Lung microvascular endothelial cell (primary cell): ENCODE results near the gene MRGPRX2. TPM values are rescaled to one million over a fixed set of nuclear protein-coding genes. Genes with fewer than 3 reads are reported as not detected.

ENCODE experiments used
- DNase-seq, 2 donors: peaks; one replicate each; pipeline versions ENCODE4 v3.0.0 to v3.0.0-alpha.2; 2010; ENCODE audit warnings: low read depth in 2 of 2
- total RNA-seq: library from RNA; depleted of rRNA; stranded (reverse); fragments of >200 nt; gene quantifications from 2 replicates; pipeline ENCODE4 v1.2.1, GENCODE V29; 2014

MRGPRX2 gene
- total RNA-seq = not detected in 2 replicates

DNA sequence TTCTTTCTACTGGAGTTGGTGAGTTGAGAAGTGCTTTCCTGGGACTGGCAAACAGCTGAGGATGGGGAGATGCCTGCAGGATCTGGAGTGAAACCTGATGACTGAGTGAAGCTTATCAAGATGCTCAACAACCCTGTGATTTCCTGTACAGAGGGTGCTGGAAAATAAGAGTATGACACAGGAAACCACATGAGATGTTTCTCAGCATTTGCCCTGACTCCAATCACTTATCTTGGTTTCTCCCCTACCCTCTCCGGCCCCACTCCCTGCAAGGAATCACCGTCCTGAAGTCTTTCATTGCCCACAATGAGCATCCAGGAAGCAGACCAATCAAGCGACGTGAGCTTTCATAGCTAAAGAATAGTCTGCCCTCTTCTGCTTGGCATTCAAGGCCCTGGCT, at the start of gene MRGPRX2:
TSS of gene MRGPRX2 (minus strand) at position 89 of the 400 bp plus-strand sequence. CDS start 4,315 bp downstream, outside the sequence.
- DNase-seq = peak in 1 of 2 donors; percentile 20

DNA sequence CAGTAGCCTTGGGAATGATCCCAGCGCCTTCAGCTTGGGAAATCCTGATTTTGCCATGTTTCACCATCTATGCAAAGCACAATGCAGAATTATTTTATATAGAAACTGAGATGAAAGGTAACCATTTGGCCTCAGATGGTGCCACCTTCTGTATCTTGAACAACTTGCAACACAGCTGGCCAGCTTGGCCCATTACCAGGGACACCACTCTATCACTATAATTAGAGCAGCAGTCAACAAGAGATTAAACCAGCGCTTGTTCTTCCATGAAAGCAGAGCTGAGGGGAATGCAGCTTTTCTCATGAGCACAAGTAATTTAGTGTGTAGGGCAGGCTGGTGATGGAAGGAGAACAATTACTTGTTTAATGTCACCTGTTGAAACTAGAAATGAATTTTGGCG, 49.8 kb upstream of the MRGPRX2 start:
- peak; percentile 33 to 39 for DNase-seq

DNA sequence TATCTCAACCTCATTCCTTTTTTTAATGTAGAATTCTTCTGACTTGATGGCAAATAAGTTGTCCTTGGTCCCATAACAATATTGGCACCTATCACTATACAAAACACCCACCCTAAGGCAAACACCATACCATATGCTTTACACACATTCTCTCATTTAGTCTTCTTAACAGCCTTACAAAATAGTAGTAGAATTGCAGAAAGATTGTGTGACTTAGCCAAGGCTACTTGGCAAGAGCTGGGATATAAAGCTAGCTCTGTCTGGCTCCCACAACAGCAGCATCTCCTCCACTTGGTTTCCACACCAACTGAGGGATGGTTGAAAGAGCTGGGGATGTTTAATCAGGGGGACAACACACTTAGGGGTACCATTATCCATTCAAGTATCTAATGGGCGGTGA, 46.6 kb upstream of the MRGPRX2 start:
- no peak for DNase-seq

DNA sequence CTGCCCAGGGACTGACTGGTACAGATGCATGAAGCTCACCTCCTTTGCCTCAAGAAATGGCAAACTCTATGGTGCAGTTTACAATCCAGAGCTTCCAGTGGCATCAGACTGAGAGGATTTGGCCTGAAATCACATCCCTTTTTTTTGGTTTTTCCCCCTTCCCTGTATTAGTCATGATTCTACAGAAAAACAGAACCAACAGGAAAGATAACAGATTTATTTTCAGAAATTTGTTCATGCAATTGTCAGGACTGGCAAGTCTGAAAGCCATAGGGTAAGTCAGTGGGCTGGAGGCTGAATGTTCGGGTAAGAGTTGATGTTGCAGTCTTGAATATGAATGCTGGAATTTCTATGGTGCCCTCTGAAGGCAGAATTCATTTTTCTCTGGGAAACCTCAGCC, 44.5 kb upstream of the MRGPRX2 start:
- no peak for DNase-seq

DNA sequence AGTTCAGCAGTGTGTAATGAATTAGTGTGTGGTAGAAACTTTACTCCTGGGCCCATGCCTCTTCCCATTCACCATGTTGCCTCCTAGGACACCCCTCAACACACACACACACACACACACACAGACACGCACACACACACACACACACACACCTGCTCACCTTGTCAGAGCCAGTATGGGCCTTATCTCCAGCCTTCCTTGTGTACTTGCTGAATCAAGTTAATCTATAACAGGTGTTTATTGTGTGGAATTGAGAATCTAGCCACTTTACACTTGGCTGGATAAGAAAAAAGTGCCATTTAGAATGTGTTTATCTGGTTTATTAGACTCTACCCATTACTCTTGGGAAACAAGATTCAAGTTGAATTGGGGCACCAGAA, 42.0 kb upstream of the MRGPRX2 start:
- DNase-seq = no peak

DNA sequence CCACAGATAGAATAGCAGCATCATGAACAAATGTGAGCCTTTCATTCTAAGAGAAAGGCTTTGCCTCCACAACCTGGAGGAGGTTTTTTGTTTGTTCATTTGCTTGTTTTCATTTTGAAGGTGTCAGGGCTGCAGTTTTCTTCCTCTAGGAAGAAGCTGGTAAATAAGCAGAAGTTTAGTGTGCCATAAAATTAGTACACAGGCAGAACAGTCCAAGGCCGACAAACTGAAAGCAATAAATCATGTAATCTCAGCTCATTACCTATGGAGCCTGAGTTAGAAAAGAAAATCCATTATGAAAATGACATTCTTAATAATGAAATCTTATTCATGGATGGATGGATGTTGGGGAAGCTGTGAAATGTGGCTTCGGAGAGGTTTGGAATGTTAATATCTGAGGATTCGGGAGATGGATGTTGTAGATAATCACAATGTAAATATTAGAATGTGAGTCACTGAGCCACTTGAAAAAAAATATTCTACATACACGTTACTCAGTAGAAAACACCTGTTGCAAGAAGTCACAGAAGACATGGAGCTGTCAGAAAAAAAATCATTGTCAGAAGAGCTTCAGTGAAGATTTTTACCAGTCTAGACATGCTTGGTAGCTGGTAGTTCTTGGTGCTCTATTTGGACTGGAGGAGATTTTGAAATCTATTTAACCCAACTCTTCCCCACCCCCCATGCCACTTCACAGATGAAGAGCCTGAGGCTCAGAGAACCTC, 41.4 kb upstream of the MRGPRX2 start:
- DNase-seq = no peak

DNA sequence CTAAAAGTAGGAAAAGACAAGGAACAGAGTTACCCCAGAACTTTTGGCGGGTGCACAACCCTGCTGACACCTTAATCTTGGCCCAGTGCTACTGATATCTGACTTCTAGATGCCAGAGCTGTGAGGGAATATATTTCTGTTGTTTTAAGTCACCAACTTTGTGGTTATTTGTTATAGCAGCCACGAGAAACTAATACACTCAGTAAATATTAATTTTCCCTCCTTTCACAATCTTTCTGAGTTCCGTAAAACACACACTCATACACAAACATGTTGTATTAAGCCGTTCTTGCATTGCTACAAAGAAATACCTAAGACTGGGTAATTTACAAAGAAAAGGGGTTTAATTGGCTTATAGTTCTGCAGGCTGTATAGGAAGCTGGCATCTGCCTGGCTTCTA, 40.4 kb upstream of the MRGPRX2 start:
- no peak for DNase-seq

DNA sequence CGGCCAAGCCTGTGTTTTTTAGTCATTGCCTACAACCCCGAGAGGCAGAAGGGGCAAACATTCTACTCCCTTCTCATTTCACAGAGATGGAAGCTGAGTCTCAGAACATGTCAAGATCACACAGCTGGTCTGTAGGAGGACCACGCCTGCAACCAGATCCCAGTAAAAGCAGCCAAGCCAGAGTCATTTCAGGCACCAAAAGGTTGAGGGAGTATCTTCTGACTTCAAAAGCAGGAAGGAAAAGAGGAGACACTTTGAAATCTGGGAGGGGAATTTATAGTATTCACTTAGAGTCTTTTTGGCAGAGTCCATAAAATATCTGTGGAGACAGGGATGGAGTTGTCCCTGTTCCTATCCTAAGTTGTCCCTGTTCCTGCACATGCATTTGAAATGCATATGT, 38.6 kb upstream of the MRGPRX2 start:
- no peak for DNase-seq

DNA sequence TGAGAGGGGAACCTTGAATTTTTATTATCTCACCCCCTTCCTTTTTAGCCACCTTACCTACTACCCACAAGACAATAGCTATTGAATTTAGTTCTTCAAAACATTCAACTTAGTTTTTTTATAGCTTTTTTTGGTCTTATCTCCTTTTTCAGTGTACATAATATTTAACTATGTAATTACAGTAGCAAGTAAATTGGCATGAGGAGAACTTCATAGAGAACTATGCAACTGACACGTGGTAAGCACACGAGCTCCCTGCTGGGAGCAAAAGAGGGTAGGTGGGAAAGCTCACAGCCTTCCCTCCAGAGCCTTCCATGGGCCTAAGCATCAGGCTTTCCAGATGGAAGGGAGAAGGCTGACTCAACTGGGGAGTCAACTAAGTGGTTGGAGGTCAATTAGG, 34.3 kb upstream of the MRGPRX2 start:
- no peak for DNase-seq

DNA sequence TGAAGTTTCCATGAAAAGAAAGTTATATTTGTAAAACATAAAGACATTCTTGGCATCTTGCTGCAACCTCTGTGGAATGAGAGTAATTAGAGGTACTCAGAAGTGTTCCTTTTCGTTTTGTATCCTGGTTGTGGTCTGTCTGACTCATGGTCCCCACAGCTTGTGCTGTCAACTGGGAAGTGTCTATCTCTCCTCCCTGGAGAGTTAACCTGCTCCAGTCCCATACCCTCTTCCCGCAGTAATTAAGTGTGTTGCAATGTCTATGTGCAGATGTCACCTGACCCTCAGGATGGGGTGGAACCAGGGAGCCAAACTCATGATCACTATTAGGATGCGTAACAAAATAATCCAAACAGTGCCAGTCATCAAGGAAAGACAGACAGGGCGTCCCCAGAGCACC, 33.5 kb upstream of the MRGPRX2 start:
- DNase-seq = peak in 1 of 2 donors; percentile 52

DNA sequence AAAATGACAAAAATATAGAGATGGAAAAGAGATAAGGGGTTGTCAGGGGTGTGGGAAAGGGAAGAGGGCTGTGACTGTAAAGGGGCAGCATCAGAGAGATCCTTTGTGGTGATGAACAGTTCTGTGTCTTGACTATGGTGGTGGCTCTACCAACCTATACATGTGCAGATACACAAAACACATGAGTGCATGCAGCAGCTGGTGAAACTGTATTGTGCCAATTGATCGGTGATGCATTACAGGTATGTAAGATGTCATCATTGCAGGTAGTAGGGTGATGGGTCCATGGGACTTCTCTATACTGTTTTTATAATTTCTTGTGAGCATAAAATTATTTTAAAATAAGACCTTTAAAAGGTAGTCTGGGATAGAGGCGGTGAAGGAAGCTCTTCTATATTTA, 32.3 kb upstream of the MRGPRX2 start:
- no peak for DNase-seq

DNA sequence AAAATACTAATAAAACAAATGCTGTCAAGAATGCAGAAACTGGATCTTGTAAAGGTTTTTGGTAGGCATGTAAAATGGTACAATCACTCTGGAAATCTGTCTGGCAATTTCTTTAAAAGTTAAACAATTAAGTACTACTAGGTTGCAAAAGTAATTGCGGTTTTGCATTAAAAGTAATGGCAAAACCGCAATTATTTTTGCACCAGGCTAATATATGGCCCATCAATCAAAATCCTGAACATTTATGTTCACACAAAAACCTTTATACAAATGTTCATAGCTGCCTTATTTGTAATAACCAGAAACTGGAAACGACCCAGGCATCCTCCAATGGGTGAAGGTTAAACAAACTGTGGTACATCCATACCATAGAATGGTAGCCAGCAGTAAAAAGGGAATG, 31.8 kb upstream of the MRGPRX2 start:
- no peak for DNase-seq

DNA sequence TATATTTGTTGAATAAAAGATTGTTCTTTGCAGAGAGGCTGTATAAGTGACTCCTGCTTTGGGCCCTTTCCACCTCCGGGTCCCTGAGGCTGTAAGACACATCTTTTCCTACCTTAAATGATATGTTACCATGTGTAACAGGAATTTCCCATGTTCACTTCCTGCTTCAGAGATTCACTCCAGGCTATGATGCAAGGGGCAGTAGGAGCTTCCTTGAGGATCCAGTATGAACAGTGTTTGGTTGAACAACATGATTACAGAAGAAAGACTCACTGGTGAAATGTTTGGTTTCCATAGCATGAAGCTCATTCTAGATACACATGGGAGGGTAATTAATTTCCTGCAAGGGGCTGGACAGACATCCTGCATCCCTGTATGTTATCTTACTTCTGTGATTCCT, 30.8 kb upstream of the MRGPRX2 start:
- peak in 1 of 2 donors; percentile 69 for DNase-seq

DNA sequence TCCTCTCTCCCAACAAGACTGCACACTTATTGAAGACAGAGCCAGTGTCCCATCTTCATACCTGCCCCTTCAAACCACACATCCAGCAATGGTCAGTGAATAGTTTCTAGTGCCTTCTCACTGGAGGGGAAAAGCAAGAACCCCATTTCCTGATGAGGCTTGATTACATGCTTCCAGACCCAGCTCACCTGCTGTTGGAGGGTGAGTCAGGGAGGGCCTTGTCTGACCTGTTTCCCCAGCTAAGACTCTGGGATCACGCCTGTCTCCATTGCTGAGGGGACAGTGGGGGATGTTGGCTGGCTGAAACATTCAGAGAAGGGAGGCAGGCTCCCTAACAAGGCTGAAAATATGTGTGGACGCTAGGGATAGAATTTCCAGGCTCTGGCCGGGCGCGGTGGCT, 28.9 kb upstream of the MRGPRX2 start:
- peak in 1 of 2 donors; percentile 30 for DNase-seq

DNA sequence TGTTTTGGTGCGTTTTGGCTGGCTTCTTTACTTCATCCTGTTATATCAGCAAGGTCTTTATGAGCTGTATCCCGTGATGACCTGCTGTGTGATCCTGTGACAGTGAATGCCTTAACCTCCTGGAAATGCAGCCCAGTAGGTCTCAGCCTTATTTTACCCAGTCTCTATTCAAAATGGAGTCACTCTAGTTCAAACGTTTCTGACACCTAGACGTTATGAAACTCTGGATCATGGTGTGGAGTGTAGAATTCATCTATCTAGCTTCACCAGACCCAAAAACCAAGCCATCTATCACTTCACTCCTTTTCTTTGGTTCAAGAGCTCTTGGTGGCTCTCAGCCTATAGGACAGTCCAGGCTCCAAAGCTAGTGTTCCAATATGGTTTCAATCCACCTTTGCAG, 28.3 kb upstream of the MRGPRX2 start:
- DNase-seq = no peak

DNA sequence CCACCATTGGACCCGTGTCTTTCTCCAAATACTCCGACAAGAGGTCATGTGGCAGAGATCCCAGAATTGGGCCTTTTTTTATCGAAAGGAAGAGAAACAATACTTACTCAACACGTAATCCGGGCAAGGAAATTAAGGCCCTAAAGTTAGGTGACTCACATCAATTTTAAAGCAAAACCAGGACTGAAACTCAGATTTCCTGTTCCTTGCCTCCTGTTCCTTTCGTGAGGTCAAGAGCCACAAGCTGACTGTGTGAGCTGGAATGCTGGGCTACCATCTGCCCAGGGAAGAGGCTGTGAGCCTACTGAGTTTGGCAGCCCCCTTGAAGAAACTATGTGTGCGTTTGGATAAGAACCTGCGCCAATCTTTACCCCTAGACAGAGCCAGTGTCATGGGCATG, 27.1 kb upstream of the MRGPRX2 start:
- DNase-seq = peak; percentile 49 to 97

DNA sequence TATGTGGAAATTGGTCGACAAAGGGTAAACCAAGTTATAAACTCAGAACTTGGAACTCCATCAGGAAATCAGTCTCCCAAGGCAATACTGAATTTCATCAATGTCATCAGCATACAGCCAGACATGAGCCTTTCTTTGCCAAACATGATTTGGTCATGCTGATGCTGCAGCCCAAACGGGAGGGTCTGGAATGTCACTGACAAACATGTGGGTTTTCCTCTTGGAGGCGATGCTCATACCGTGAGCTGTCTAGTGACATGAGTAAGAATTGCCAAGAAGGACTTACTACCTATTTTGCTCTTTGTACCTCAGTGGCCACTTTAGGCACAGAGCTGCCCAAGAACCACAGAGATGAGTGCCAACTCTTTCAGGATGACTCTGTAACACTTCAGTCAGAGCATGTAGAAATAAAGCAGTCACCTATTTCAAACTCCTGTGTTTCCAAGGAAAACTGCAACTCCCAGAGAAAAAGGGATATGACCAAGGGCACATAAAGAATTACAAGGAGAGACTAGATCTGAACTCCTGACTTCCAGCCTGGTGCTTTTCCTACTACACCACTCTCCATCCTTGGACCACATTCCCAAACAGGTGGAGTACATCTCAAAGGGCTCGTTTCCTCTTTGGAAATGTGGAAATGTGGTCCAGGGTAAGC, 24.3 kb upstream of the MRGPRX2 start:
- no peak for DNase-seq

DNA sequence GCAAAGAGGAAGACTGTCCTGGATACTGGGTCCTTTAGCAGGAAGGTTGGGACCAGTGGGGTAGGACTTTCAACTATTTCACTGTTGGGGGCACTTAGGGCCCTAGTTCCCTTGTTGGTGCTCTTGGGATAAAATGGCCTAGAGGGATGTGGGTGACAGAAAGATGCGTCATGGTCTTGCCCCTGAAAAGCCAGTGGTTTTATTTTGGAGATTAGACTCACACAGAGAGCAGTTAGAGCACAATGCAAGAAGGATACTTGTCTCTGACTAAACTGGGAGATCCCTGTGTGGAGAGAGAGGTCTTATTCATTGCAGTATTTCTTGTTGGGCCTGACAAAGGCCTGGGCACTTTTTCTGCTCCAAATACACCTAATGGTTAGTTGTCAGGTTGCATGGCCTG, 22.6 kb upstream of the MRGPRX2 start:
- DNase-seq = no peak

DNA sequence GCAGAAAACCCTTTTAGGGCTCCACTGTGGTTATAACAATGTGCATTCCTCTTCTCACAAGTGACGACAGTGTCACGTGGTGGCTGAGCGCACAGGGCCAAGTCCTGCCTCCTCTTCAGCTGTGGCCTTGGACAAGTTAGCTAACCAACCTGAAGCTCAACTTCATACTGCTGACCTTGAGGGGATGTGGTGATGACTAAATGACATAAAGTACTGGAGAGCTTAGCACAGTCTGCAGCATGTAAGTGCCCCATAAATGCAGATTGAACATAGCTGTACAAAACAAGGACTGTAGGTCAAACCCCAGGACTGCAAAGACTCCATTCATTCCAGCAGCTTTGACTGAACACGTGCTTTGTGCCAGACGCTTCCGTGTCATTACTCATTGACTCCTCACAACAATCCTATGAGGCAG, 20.1 kb upstream of the MRGPRX2 start:
- peak; percentile 86 to 97 for DNase-seq

DNA sequence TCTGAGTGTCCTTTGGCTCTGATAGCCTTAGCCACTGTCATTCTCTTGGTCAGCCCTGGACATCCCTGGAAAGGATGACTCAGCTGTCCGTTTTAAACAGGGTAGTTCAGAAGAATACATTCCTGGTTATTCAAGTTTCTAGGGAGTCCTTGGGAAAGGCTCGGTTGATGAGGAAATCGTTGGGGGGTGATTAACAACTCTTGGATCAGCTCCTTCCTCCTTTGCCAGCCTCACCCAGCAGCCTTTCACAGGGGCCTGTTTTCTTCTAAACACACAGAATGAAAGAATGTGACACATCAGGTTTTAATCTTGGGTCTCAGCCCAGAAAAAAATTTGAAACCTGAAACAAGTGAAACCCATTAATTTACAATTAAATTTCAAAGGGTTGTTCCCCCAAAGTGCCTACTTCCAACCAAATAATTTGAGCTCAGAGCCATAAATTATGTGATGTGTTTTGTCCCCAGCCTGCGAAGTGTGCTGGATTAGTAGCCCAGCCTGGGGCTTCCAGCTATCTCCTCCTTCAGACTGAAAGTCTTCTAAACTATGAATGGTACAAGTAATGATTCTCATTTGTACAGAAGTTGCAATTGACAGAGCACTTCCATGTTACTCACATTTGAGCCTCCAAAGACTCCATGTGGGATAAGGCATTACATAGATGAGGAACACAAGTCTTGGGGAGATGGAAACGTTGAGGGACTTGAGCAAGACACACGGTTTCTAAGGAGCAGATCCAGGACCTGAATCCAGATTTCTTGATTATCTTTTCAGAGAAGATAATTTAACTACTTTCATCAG, 19.3 kb upstream of the MRGPRX2 start:
- DNase-seq = peak; percentile 72 to 92

DNA sequence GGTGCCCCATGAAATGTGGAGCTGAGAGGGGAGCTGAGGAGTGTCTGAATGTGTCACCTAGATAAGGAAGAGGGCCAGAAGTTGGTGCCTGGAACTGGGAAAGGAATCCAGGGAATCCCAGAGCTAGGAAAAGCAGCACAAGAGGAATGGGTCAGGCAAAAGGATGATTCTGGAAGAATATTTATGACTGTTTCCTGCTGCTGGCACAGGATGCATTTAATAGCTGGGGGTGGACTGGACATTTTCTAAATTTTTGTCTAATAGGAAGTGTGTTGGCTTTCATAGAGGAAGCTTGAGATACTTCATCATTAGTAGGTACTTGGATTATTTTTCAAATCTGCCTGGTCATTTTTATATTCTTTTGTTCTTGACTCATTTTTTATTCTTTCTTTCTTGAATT, 17.4 kb upstream of the MRGPRX2 start:
- peak; percentile 60 to 64 for DNase-seq
